ENCODE results near the gene TRIM66. TPM values are rescaled to one million over a fixed set of nuclear protein-coding genes. Genes with fewer than 3 reads are reported as not detected.

Gene TRIM66
- total and polyA plus RNA-seq, 9 of the 15 experiments (the other 6 are each of a cell fraction or from before 2014, with no cell fraction given) = 1.1 to 7.3 (median 4.9) TPM

DNA sequence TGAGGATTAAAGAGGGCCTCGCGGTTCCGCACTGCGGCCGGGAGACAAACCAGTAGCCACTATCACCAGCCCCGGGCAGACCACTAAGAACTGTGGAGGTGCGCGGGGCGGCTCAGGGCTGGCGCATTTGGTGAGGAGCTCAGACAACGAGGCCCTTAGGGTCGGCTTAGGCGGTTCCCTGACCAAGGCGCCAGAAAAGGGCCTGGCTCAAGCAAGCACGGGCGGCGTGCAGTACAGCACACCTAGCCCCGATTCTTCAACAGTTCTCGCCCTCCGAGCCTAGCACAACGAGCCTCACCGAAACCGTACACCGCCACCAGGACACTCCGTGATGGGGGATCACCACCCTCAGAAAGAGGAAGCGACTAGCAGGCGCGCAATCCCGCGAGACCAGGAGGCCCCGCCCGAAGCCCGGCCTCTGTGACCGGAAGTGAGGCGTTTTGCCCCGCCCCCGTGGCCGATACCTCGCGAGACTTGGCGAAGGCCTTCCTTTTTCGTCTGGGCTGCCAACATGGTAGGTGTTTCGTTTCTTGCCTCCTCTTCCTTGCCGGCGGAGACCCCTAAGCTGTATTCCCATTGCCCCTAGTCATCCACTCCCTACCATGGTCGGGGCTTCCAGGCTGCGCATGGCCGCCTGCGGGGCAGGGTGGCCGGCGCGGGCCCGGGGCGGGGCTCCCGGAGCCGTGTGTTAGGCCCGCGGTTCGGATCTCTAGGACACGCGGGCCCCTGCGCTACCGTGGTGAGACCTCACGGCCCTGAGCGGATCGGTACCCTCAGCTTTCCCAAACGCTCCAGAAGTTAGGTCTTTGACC lies at the start of gene TRIM66, which contains the start of gene RPL27A (continued):
- no peak for TF ChIP-seq SMARCE1 (IDR thresholded peaks at IDR 0.05)
- peak; percentile 45; the same call in 1 of the 2 replicates for TF ChIP-seq ZBED1 (IDR thresholded peaks at IDR 0.05)
- peak; percentile 87 for TF ChIP-seq LCOR (CRISPR knock-in tag; IDR thresholded peaks at IDR 0.05)
- no peak for TF ChIP-seq PCBP2 (IDR thresholded peaks at IDR 0.05; ENCODE audit: low read depth, low read length, poor library complexity, severe bottlenecking)
- no peak for TF ChIP-seq NR2C2 (CRISPR knock-in tag; IDR thresholded peaks at IDR 0.05)
- TF ChIP-seq NR2C2 (tag; IDR thresholded peaks at IDR 0.05) = peak; percentile 69
- TF ChIP-seq TOE1 (IDR thresholded peaks at IDR 0.05; ENCODE audit: borderline replicate concordance) = no peak
- TF ChIP-seq TOE1 (CRISPR knock-in tag; IDR thresholded peaks at IDR 0.05; ENCODE audit: borderline replicate concordance, low read depth) = peak; percentile 30; the same call in 1 of the 2 replicates
- no peak for TF ChIP-seq NCOA2 (IDR thresholded peaks at IDR 0.05; ENCODE audit: partially characterized antibody in 2 of 2)
- TF ChIP-seq, protein P1, sequence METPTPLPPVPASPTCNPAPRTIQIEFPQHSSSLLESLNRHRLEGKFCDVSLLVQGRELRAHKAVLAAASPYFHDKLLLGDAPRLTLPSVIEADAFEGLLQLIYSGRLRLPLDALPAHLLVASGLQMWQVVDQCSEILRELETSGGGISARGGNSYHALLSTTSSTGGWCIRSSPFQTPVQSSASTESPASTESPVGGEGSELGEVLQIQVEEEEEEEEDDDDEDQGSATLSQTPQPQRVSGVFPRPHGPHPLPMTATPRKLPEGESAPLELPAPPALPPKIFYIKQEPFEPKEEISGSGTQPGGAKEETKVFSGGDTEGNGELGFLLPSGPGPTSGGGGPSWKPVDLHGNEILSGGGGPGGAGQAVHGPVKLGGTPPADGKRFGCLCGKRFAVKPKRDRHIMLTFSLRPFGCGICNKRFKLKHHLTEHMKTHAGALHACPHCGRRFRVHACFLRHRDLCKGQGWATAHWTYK (CRISPR knock-in tag; IDR thresholded peaks at IDR 0.05) = no peak
- TF ChIP-seq ZNF274 (IDR thresholded peaks at IDR 0.05; ENCODE audit: borderline replicate concordance, low read depth, low read length) = peak; percentile 28; the same call in 1 of the 2 replicates
- TF ChIP-seq PURB (CRISPR knock-in tag; IDR thresholded peaks at IDR 0.05; ENCODE audit: low read depth) = no peak
- no peak for TF ChIP-seq SIX5 (IDR thresholded peaks at IDR 0.05; ENCODE audit: borderline replicate concordance in 1 of 2, insufficient read depth in 1 of 2, low read depth in 1 of 2, low read length in 2 of 2)
- TF ChIP-seq CBFA2T3 (IDR thresholded peaks at IDR 0.05) = no peak
- peak; percentile 48 to 51; a peak in 2 of 4 replicates for TF ChIP-seq SIN3A (IDR thresholded peaks at IDR 0.05; ENCODE audit: borderline replicate concordance in 2 of 2, control insufficient read depth in 1 of 2, low read depth in 2 of 2, low read length in 2 of 2)
- TF ChIP-seq, protein P2, sequence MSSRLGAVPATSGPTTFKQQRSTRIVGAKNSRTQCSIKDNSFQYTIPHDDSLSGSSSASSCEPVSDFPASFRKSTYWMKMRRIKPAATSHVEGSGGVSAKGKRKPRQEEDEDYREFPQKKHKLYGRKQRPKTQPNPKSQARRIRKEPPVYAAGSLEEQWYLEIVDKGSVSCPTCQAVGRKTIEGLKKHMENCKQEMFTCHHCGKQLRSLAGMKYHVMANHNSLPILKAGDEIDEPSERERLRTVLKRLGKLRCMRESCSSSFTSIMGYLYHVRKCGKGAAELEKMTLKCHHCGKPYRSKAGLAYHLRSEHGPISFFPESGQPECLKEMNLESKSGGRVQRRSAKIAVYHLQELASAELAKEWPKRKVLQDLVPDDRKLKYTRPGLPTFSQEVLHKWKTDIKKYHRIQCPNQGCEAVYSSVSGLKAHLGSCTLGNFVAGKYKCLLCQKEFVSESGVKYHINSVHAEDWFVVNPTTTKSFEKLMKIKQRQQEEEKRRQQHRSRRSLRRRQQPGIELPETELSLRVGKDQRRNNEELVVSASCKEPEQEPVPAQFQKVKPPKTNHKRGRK (tag; IDR thresholded peaks at IDR 0.05) = no peak
- peak; percentile 39 for TF ChIP-seq FIP1L1 (IDR thresholded peaks at IDR 0.05; ENCODE audit: low read depth, low read length, poor library complexity, severe bottlenecking)
- TF ChIP-seq YY1 (IDR thresholded peaks at IDR 0.05; ENCODE audit: borderline replicate concordance in 1 of 3, control insufficient read depth in 1 of 3, extremely low read depth in 1 of 3, insufficient read depth in 3 of 3, insufficient read length in 1 of 3, insufficient replicate concordance in 2 of 3, low read depth in 1 of 3, low read length in 2 of 3) = peak; percentile 20 to 85 (median 79)
- TF ChIP-seq, protein P3, sequence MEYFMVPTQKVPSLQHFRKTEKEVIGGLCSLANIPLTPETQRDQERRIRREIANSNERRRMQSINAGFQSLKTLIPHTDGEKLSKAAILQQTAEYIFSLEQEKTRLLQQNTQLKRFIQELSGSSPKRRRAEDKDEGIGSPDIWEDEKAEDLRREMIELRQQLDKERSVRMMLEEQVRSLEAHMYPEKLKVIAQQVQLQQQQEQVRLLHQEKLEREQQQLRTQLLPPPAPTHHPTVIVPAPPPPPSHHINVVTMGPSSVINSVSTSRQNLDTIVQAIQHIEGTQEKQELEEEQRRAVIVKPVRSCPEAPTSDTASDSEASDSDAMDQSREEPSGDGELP (CRISPR knock-in tag; IDR thresholded peaks at IDR 0.05; ENCODE audit: borderline replicate concordance) = peak; percentile 82
- TF ChIP-seq SMC3 (conservative IDR thresholded peaks at IDR 0.05; ENCODE audit: insufficient read depth, low read depth, low read length) = no peak
- TF ChIP-seq CXXC5 (CRISPR knock-in tag; IDR thresholded peaks at IDR 0.05) = peak; percentile 78
- TF ChIP-seq ZNF24 (IDR thresholded peaks at IDR 0.05) = 0 out of 2 replicates have a peak, but pooled peaks have one; percentile 12
- TF ChIP-seq MTA3 (IDR thresholded peaks at IDR 0.05; ENCODE audit: borderline replicate concordance) = 0 out of 2 replicates have a peak, but pooled peaks have one; percentile 69

All from K562 (cell line).